Caco-2 (cell line): ENCODE measurements around the gene GNB1. TPM values are rescaled to one million over a fixed set of nuclear protein-coding genes. Genes with fewer than 3 reads are reported as not detected.

Source experiments
- BruUV-seq: library from RNA; stranded (reverse); fragments of 400-500 nt; replicated peaks from 2 replicates; lab custom pipeline; 2021; lab: Mats Ljungman, UMichigan
- CTCF ChIA-PET: fragments of 300-600 bp; sonication (Branson Sonifier 250); formaldehyde crosslinking; loops from one replicate; lab custom pipeline; 2022; ENCODE audit warnings: antibody characterized with exemption; lab: Charles Lee
- POLR2A ChIA-PET: fragments of 300-600 bp; sonication (Branson Sonifier 250); formaldehyde crosslinking; loops from one replicate; lab custom pipeline; 2022; ENCODE audit warnings: antibody characterized with exemption; lab: Charles Lee
- DNase-seq, 2 experiments: peaks; one replicate each; pipeline versions ENCODE4 v3.0.0 to v3.0.0-alpha.2; 2020 to 2022
- H3K27me3 ChIP-seq: replicated peaks from 2 replicates; pipeline ENCODE4 v1.6.0; 2011; ENCODE audit warnings: low read length; ENCODE audit not compliant: control insufficient read depth, insufficient read depth
- H3K36me3 ChIP-seq: 2 replicates; pipeline ENCODE4 v1.5.1; 2011; ENCODE audit warnings: low read length; ENCODE audit not compliant: control insufficient read depth, insufficient read depth
- H3K4me1 ChIP-seq: fragments of 250-450 bp; sonication (Bioruptor Pico); 2 replicates; pipeline ENCODE4 v1.5.1; 2020; ENCODE audit warnings: mild to moderate bottlenecking
- H3K4me3 ChIP-seq: 2 replicates; pipeline ENCODE4 v1.5.1; 2011; ENCODE audit warnings: low read depth, mild to moderate bottlenecking, control low read depth, low read length
- H3K9me3 ChIP-seq: fragments of 250-450 bp; sonication (Bioruptor Pico); 2 replicates; pipeline ENCODE4 v1.5.1; 2020; ENCODE audit warnings: mild to moderate bottlenecking, moderate library complexity
- H3K27ac Mint-ChIP-seq: one replicate; pipeline ENCODE4 v1.8.0; 2022; ENCODE audit warnings: mixed read lengths; ENCODE audit not compliant: unreplicated experiment
- H3K27me3 Mint-ChIP-seq: one replicate; pipeline ENCODE4 v1.8.0; 2022; ENCODE audit warnings: mixed read lengths; ENCODE audit not compliant: insufficient read depth, unreplicated experiment
- H3K36me3 Mint-ChIP-seq: one replicate; pipeline ENCODE4 v1.8.0; 2022; ENCODE audit warnings: mild to moderate bottlenecking, mixed read lengths; ENCODE audit not compliant: insufficient read depth, unreplicated experiment
- H3K4me1 Mint-ChIP-seq: one replicate; pipeline ENCODE4 v1.8.0; 2022; ENCODE audit warnings: low read depth, mixed read lengths; ENCODE audit not compliant: unreplicated experiment
- H3K4me3 Mint-ChIP-seq: one replicate; pipeline ENCODE4 v1.8.0; 2022; ENCODE audit warnings: mild to moderate bottlenecking, moderate library complexity, mixed read lengths; ENCODE audit not compliant: unreplicated experiment
- H3K9me3 Mint-ChIP-seq: one replicate; pipeline ENCODE4 v1.8.0; 2022; ENCODE audit warnings: mixed read lengths; ENCODE audit not compliant: unreplicated experiment
- intact Hi-C: fragments of 100-400 bp; cut with micrococcal nuclease; formaldehyde crosslinking; loops from one replicate; pipeline ENCODE4 v1.10.0; 2022; ENCODE audit not compliant: unreplicated experiment
- total RNA-seq: library from RNA; stranded (reverse); gene quantifications from 2 replicates; pipeline ENCODE4 v1.2.3, GENCODE V29; 2022
- TF ChIP-seq, protein P1 (sequence below), 2 experiments: fragments of 200-600 bp in 1 of 2; IDR thresholded peaks; 1 replicate in 1 of 2; 2 replicates in 1 of 2; pipeline versions ENCODE4 v1.5.1 to v1.8.0; 2011 to 2022; ENCODE audit warnings: antibody characterized with exemption in 1 of 2, control low read depth in 1 of 2, inconsistent platforms in 1 of 2, low read depth in 1 of 2, low read length in 1 of 2, mild to moderate bottlenecking in 1 of 2, moderate library complexity in 1 of 2; ENCODE audit not compliant: insufficient read depth in 1 of 2, severe bottlenecking in 1 of 2, unreplicated experiment in 1 of 2

GNB1 gene
- total RNA-seq, 1 experiment from 2014 or later = 301 TPM

- H3K36me3 Mint-ChIP-seq = peaks cover 55% of the 10 kb centered on the region
- CTCF ChIA-PET = interaction anchor here (0.7 to 1.2 kb wide), 2 partner anchors 25 to 107 kb away, joined by 3 read pairs; no protein-coding TSS in a partner anchor
- TF ChIP-seq, protein P1, sequence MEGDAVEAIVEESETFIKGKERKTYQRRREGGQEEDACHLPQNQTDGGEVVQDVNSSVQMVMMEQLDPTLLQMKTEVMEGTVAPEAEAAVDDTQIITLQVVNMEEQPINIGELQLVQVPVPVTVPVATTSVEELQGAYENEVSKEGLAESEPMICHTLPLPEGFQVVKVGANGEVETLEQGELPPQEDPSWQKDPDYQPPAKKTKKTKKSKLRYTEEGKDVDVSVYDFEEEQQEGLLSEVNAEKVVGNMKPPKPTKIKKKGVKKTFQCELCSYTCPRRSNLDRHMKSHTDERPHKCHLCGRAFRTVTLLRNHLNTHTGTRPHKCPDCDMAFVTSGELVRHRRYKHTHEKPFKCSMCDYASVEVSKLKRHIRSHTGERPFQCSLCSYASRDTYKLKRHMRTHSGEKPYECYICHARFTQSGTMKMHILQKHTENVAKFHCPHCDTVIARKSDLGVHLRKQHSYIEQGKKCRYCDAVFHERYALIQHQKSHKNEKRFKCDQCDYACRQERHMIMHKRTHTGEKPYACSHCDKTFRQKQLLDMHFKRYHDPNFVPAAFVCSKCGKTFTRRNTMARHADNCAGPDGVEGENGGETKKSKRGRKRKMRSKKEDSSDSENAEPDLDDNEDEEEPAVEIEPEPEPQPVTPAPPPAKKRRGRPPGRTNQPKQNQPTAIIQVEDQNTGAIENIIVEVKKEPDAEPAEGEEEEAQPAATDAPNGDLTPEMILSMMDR (IDR thresholded peaks at IDR 0.05; ENCODE audit: insufficient read depth in 1 of 2, low read depth in 1 of 2, low read length in 1 of 2, severe bottlenecking in 1 of 2, unreplicated experiment in 1 of 2) = no peak
- H3K27me3 ChIP-seq = no peaks in the 10 kb centered on the region
- H3K36me3 ChIP-seq = 0 out of 2 replicates have a peak, but pooled peaks cover 1% of the 10 kb centered on the region
- H3K4me1 ChIP-seq = peaks cover 13% of the 10 kb centered on the region
- H3K9me3 ChIP-seq = no peaks in the 10 kb centered on the region
- peaks cover 32% of the 10 kb centered on the region for H3K4me1 Mint-ChIP-seq
- no peak overlapping the region for H3K4me3 ChIP-seq
- DNase-seq = peak in 1 of 2 experiments; percentile 20
- peak overlapping the region; percentile 71 for H3K27ac Mint-ChIP-seq
- POLR2A ChIA-PET = interaction anchor here (0.5 kb wide), 1 partner anchor 14 kb away, joined by 3 read pairs; no protein-coding TSS in a partner anchor
- no peaks in the 10 kb centered on the region for H3K27me3 Mint-ChIP-seq
- no peak overlapping the region for H3K4me3 Mint-ChIP-seq
- no peaks in the 10 kb centered on the region for H3K9me3 Mint-ChIP-seq
- BruUV-seq = no TSS peak
- intact Hi-C loops = no loop called here
Observed at GRCh38 chr1:1883092-1883873, 7.6 kb downstream of the GNB1 start.

DNA sequence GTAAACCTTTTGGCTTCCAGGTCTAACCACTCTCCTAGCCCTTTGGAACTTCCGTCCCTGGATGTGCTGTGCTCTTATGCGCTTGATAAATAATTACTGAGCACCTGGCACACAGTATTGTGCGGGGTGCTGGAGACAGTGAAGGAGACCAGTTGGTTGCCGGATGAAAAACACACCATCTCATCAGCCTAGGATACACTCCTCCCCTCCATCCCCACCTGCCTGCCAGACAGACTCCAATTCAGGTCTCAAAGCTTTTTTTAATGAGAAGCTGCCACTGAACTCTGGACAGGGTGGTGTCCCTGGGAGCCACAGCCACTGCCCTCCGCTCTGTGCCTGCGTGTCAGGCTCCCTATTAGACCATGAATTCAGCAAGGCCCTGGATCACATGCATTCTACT is 9.2 kb downstream of the GNB1 start:
- H3K4me3 Mint-ChIP-seq = no peak overlapping the region
- no TSS peak for BruUV-seq
- no peaks in the 10 kb centered on the region for H3K9me3 Mint-ChIP-seq
- CTCF ChIA-PET = no interaction called here
- Histone ChIP-seq H3K4me3 (no peak overlapping the region), H3K9me3 (no peaks in the 10 kb centered on the region), H3K36me3 (0 out of 2 replicates have a peak, but pooled peaks cover 1% of the 10 kb centered on the region), H3K27me3 (no peaks in the 10 kb centered on the region), H3K4me1 (peaks cover 13% of the 10 kb centered on the region)
- intact Hi-C loops = no loop called here
- peaks cover 64% of the 10 kb centered on the region for H3K36me3 Mint-ChIP-seq
- peaks cover 39% of the 10 kb centered on the region for H3K4me1 Mint-ChIP-seq
- peak overlapping the region; percentile 76 for H3K27ac Mint-ChIP-seq
- POLR2A ChIA-PET = no interaction called here
- TF ChIP-seq, protein P1 (IDR thresholded peaks at IDR 0.05; ENCODE audit: insufficient read depth in 1 of 2, low read depth in 1 of 2, low read length in 1 of 2, severe bottlenecking in 1 of 2, unreplicated experiment in 1 of 2) = no peak
- DNase-seq = no peak
- no peaks in the 10 kb centered on the region for H3K27me3 Mint-ChIP-seq

DNA sequence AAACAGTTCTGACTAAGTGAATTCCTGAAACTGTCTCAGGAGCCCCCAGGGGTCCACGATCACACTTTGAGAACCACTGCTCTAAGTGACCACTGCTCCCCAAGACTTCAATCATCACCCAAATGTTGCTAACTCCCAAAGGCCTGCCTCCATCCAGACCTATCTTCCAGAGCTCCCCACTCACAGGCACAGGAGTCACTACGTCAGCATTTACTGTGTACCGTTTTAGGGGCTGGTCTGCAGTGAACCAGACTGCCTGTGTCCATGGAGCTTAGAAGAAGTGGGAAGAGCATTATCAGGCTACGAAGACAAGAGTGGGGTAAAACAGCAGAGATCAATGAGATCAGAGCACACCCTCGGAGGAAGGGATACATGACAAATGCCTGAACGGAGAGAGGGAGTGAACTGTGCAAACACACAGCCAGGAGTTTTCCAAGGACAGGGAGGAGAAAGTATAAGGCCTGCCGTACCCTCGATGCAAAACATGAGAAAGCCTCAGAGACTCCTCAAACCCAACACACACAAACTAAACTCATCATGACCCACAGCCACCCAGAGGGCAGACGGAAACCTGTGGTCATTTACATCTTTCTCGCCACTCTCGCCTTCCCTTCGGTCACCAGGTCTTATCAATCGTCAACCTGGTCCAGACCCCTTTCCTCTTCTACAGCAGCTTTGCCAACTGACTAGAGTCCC is 10.1 kb downstream of the GNB1 start:
- H3K4me1 ChIP-seq = peaks cover 13% of the 10 kb centered on the region
- H3K4me1 Mint-ChIP-seq = peaks cover 45% of the 10 kb centered on the region
- H3K4me3 Mint-ChIP-seq = no peak overlapping the region
- H3K27me3 Mint-ChIP-seq = no peaks in the 10 kb centered on the region
- peaks cover 67% of the 10 kb centered on the region for H3K36me3 Mint-ChIP-seq
- intact Hi-C loops = no loop called here
- H3K9me3 ChIP-seq = no peaks in the 10 kb centered on the region
- no peaks in the 10 kb centered on the region for H3K27me3 ChIP-seq
- H3K36me3 ChIP-seq = peaks cover 3% of the 10 kb centered on the region; the same call in 1 of the 2 replicates
- POLR2A ChIA-PET = no interaction called here
- H3K27ac Mint-ChIP-seq = peak overlapping the region; percentile 76
- peaks cover 5% of the 10 kb centered on the region for H3K9me3 Mint-ChIP-seq
- BruUV-seq = no TSS peak
- CTCF ChIA-PET = no interaction called here
- no peak for DNase-seq
- no peak overlapping the region for H3K4me3 ChIP-seq
- TF ChIP-seq, protein P1 (IDR thresholded peaks at IDR 0.05; ENCODE audit: insufficient read depth in 1 of 2, low read depth in 1 of 2, low read length in 1 of 2, severe bottlenecking in 1 of 2, unreplicated experiment in 1 of 2) = no peak
